GM18868 (cell line): ENCODE results near the gene TBL3.
A peak's percentile ranks its signal among the peaks of the same experiment; 100 is the strongest.

Experiments used
- ATAC-seq: cut with Tn5 transposase; IDR thresholded peaks from one replicate; pipeline ENCODE4 v1.9.1; 2021; ENCODE audit warnings: mild to moderate bottlenecking, moderate library complexity; ENCODE audit not compliant: unreplicated experiment

Gene TBL3

GRCh38 chr16:1963806-1964505 lies 7.9 kb upstream of the TBL3 start:
- ATAC-seq, result no peak

- ATAC-seq, result peak; percentile 90
These were observed 7.1 kb upstream of the TBL3 start, which contains the start of gene RPS2 for GRCh38 chr16:1964506-1965395. RPS2 (minus strand) TSS chr16:1964826; CDS start chr16:1964625, 201 bp downstream.

GRCh38 chr16:1965396-1966001 lies 6.4 kb upstream of the TBL3 start:
- ATAC-seq, result no peak

GRCh38 chr16:1966460-1966859 lies 5.4 kb upstream of the TBL3 start, which contains the start of gene RNF151:
RNF151 (plus strand) TSS chr16:1966856; CDS start chr16:1966882, 26 bp downstream.
- no peak for ATAC-seq

GRCh38 chr16:1968146-1968953 lies 3.5 kb upstream of the TBL3 start:
- no peak for ATAC-seq

- no peak for ATAC-seq
These were observed 631 bp downstream of the TBL3 start for GRCh38 chr16:1972490-1972877.

GRCh38 chr16:1973461-1974156 lies 1.8 kb downstream of the TBL3 start:
- ATAC-seq, result no peak

GRCh38 chr16:1974157-1975070 lies 2.6 kb downstream of the TBL3 start:
- ATAC-seq, result no peak

GRCh38 chr16:1975432-1976215 lies 3.8 kb downstream of the TBL3 start:
- no peak for ATAC-seq

GRCh38 chr16:1976216-1976520 lies 4.3 kb downstream of the TBL3 start:
- no peak for ATAC-seq

- no peak for ATAC-seq
These were observed 5.4 kb downstream of the TBL3 start for GRCh38 chr16:1976951-1977874.

- no peak for ATAC-seq
These were observed 6.0 kb downstream of the TBL3 start for GRCh38 chr16:1977875-1978268.

GRCh38 chr16:1978476-1979120 lies 6.7 kb downstream of the TBL3 start:
- ATAC-seq, result no peak

- no peak for ATAC-seq
These were observed 7.6 kb downstream of the TBL3 start for GRCh38 chr16:1979271-1980029.

GRCh38 chr16:1980030-1980769 lies 8.3 kb downstream of the TBL3 start:
- no peak for ATAC-seq

GRCh38 chr16:1980770-1981087 lies 8.9 kb downstream of the TBL3 start:
- ATAC-seq, result no peak
